Measurements from ENCODE around the gene PPM1B. TPM values are rescaled to one million over a fixed set of nuclear protein-coding genes. Genes with fewer than 3 reads are reported as not detected.

Gene PPM1B
- total and polyA plus RNA-seq, 10 of the 15 experiments (the other 5 are each of a cell fraction or from before 2014, with no cell fraction given) = 12.5 to 53.4 (median 33.7) TPM

- POLR2A ChIA-PET = interaction anchor here (0.5 to 2.2 kb wide), 5 partner anchors 11 to 40 kb away, joined by 3 to 16 read pairs (median 4); no protein-coding TSS in a partner anchor
- H3K36me3 ChIP-seq (ENCODE audit: control insufficient read depth in 2 of 2, insufficient read depth in 2 of 2, low read length in 1 of 2) = peaks cover 0 to 2% of the 10 kb centered on the region in 2 experiments; a peak in 1 of 4 replicates
- RAD21 ChIA-PET (ENCODE audit: unreplicated experiment) = interaction anchor here (2.5 kb wide), 1 partner anchor 15 kb away, joined by 14 read pairs; no protein-coding TSS in a partner anchor
- FAIRE-seq = no peak
- H3K79me2 ChIP-seq (ENCODE audit: control insufficient read depth, insufficient read depth, low read length) = peaks cover 74% of the 10 kb centered on the region
- in situ Hi-C loops (cut with MboI) = no loop called here
- no peak overlapping the region; the same call in 1 of the 2 replicates for H3K27ac ChIP-seq (ENCODE audit: control insufficient read depth, insufficient read depth)
- no peaks in the 10 kb centered on the region for H3K27me3 ChIP-seq (replicated peaks in 1 of 2; ENCODE audit: control insufficient read depth in 2 of 2, insufficient read depth in 2 of 2, low read length in 1 of 2)
- no peak overlapping the region for H3K4me2 ChIP-seq (ENCODE audit: control insufficient read depth, insufficient read depth)
- SMC1A ChIA-PET (ENCODE audit: uncharacterized antibody, unreplicated experiment) = interaction anchor here (1.0 to 3.8 kb wide), 6 partner anchors 11 to 108 kb away, joined by 3 to 16 read pairs (median 6); no protein-coding TSS in a partner anchor
- CTCF ChIA-PET = interaction anchor here (1.4 to 2.2 kb wide), 2 partner anchors 15 to 98 kb away, joined by 5 read pairs; no protein-coding TSS in a partner anchor
- no peak overlapping the region for H3K4me3 ChIP-seq
- H3K9me3 ChIP-seq (replicated peaks; ENCODE audit: control insufficient read depth, insufficient read depth, low read length) = no peaks in the 10 kb centered on the region; the same call in 1 of the 3 replicates
- no peaks in the 10 kb centered on the region for H4K20me1 ChIP-seq (ENCODE audit: control insufficient read depth, insufficient read depth)
- no TSS peak for BruUV-seq (replicated peaks)
- H3K4me1 ChIP-seq (ENCODE audit: control insufficient read depth, insufficient read depth, low read length) = peaks cover 28% of the 10 kb centered on the region
- intact Hi-C loops (cut with micrococcal nuclease; ENCODE audit: unreplicated experiment) = no loop called here
- no peak overlapping the region for H3K9ac ChIP-seq (ENCODE audit: control insufficient read depth, insufficient read depth, low read length)
- no peak overlapping the region for H2AFZ ChIP-seq (ENCODE audit: control insufficient read depth, low read depth, low read length)
- TF ChIP-seq TCF3 (IDR thresholded peaks at IDR 0.05; ENCODE audit: borderline replicate concordance, insufficient read depth, low read depth, low read length) = no peak
- DNase-seq (ENCODE audit: low read depth, low spot score) = no peak
- no peak for ATAC-seq
Observed at GRCh38 chr2:44186810-44187209, 18.1 kb downstream of the PPM1B start.

- ChIA-PET SMC1A (ENCODE audit: uncharacterized antibody, unreplicated experiment) (interaction anchor here (1.3 to 3.8 kb wide), 2 partner anchors 16 to 108 kb away, joined by 3 to 16 read pairs; no protein-coding TSS in a partner anchor), POLR2A (interaction anchor here (0.7 to 1.7 kb wide), 2 partner anchors 16 to 40 kb away, joined by 3 to 5 read pairs; no protein-coding TSS in a partner anchor), RAD21 (ENCODE audit: unreplicated experiment) (no interaction called here), CTCF (interaction anchor here (1.4 kb wide), 1 partner anchor 16 kb away, joined by 5 read pairs; no protein-coding TSS in a partner anchor)
- no TSS peak for BruUV-seq (replicated peaks)
- 95% methylated on average over 4 of the region's 4 CpGs for WGBS (ENCODE audit: insufficient coverage, insufficient replicate concordance, low lambda C conversion rate, missing lambda C conversion rate)
- ATAC-seq (no peak), FAIRE-seq (no peak), DNase-seq (ENCODE audit: low read depth, low spot score) (no peak)
- no peak overlapping the region for H3K4me3 ChIP-seq
- no peak overlapping the region; the same call in 1 of the 2 replicates for H3K27ac ChIP-seq (ENCODE audit: control insufficient read depth, insufficient read depth)
- H3K27me3 ChIP-seq (replicated peaks in 1 of 2; ENCODE audit: control insufficient read depth in 2 of 2, insufficient read depth in 2 of 2, low read length in 1 of 2) = no peaks in the 10 kb centered on the region
- H3K79me2 ChIP-seq (ENCODE audit: control insufficient read depth, insufficient read depth, low read length) = peaks cover 75% of the 10 kb centered on the region
- no peak overlapping the region for H2AFZ ChIP-seq (ENCODE audit: control insufficient read depth, low read depth, low read length)
- H4K20me1 ChIP-seq (ENCODE audit: control insufficient read depth, insufficient read depth) = no peaks in the 10 kb centered on the region
- H3K9ac ChIP-seq (ENCODE audit: control insufficient read depth, insufficient read depth, low read length) = no peak overlapping the region
- TF ChIP-seq TBL1XR1 (IDR thresholded peaks at IDR 0.05; ENCODE audit: low read depth, low read length) (no peak), TCF3 (IDR thresholded peaks at IDR 0.05; ENCODE audit: borderline replicate concordance, insufficient read depth, low read depth, low read length) (no peak)
- peaks cover 0 to 2% of the 10 kb centered on the region in 2 experiments; a peak in 1 of 4 replicates for H3K36me3 ChIP-seq (ENCODE audit: control insufficient read depth in 2 of 2, insufficient read depth in 2 of 2, low read length in 1 of 2)
- in situ Hi-C loops (cut with MboI) (no loop called here), intact Hi-C loops (cut with micrococcal nuclease; ENCODE audit: unreplicated experiment) (no loop called here)
- peaks cover 30% of the 10 kb centered on the region for H3K4me1 ChIP-seq (ENCODE audit: control insufficient read depth, insufficient read depth, low read length)
- H3K9me3 ChIP-seq (replicated peaks; ENCODE audit: control insufficient read depth, insufficient read depth, low read length) = no peaks in the 10 kb centered on the region; the same call in 1 of the 3 replicates
- no peak overlapping the region for H3K4me2 ChIP-seq (ENCODE audit: control insufficient read depth, insufficient read depth)
Observed at GRCh38 chr2:44187251-44187650, 18.6 kb downstream of the PPM1B start.

Data from GM12878 (cell line).